HG02798 (cell line): Measurements from ENCODE around the gene SSR3.
"Not testable (repeated sequence)": the region's sequence is repeated elsewhere in the genome, so short reads cannot be mapped to it uniquely, and the experiment has no call there.

ENCODE experiments used
- ATAC-seq: cut with Tn5 transposase; IDR thresholded peaks from one replicate; pipeline ENCODE4 v1.9.1; 2021; ENCODE audit warnings: mild to moderate bottlenecking; ENCODE audit not compliant: unreplicated experiment, poor library complexity

Gene SSR3

DNA sequence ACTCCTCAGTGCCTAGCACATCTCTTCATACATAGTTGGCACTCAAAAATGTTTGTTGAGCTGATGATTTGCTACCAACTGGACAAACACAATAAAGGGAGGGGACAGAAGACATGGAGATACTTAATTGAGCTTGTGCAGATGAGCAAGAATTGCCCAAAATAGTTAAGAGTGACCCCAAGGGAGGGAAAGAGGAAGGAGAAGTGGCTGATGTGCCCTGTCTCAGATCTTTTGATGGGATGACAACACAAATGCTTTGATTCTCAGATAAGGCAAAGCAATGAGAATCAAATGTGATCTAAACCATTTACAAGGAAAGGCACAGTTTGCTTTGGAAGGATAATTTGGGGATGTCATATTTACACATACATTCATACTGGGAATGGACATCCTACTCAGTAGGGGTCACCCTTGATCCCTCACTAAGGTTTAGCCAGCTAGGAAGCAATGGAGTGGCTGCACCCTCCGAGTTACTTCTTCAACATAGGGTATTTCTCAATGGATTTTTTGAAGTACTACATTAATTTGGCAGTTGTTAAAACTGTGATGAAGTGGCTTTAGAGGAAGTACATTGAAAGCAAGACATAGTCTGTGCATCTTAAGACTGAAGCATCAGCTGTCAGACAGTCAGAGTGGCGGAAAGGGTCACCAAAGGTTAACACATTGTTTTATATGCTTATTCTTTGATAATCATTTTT lies 21.9 kb upstream of the SSR3 start:
- ATAC-seq, result no peak

DNA sequence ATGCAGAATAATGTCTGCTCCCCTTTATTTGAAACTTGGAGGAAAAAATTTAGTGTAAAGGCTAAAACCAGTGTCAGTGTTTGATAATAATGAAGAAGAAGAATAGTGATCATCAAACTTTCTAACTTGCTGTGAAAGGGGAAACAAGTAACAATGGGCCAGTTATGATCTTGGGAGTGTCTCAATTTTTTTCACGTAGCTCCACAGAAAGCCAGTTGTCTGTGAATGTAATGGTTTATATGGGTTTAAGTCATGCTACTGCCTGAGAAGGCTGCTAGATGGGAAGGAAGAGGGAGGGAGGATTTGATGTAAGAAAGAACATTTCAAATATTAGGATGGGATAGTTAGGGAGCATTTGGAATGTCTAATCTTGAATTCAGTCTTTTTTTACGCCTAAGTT lies 21.1 kb upstream of the SSR3 start:
- no peak for ATAC-seq

DNA sequence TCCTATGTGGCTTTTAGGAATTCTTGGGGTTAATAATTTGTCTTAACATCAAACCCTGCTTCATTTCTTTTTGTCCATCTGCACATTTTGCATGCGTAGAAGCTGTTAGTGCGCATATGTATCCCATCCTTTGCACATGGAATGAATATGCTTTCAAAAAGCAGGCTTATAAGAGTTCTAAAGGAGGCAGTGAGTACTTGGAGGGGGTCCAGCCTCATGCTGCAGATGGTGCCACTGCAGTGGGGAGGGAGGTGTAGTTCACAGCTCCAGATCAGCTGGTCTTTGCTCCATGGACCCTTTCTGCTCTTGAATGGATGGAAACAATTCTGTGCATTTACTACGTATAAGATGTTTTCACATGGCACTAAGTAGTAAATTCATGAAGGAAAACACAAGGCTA lies 20.7 kb upstream of the SSR3 start:
- ATAC-seq, result no peak

DNA sequence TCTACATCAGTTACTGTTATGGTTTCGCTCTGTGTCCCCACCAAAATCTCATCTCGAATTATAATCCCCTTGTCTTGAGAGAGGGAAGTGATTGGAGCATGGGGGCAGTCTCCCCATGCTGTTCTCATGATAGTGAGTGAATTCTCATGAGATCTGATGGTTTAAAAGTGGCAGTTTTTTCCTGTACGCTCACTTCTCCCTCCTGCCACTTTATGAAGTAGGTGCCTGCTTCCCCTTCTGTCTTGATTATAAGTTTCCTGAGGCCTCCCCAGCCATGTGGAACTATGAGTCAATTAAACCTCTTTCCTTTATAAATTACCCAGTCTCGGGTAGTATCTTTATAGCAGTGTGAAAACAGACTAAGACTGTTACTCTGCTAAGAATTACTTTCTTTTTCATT lies 15.0 kb upstream of the SSR3 start:
- not testable (repeated sequence) for ATAC-seq

DNA sequence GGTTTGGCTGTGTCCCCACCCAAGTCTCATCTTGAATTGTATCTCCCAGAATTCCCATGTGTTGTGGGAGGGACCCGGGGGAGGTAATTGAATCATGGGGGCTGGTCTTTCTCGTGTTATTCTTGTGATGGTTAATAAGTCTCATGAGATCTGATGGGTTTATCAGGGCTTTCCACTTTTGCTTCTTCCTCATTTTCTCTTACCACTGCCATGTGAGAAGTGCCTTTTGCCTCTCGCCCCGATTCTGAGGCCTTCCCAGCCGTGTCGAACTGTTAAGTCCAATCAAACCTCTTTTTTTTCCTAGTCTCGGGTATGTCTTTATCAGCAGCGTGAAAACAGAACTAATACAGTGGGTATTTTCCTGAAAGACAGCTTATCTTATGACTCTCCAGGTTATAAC lies 14.1 kb upstream of the SSR3 start:
- not testable (repeated sequence) for ATAC-seq

DNA sequence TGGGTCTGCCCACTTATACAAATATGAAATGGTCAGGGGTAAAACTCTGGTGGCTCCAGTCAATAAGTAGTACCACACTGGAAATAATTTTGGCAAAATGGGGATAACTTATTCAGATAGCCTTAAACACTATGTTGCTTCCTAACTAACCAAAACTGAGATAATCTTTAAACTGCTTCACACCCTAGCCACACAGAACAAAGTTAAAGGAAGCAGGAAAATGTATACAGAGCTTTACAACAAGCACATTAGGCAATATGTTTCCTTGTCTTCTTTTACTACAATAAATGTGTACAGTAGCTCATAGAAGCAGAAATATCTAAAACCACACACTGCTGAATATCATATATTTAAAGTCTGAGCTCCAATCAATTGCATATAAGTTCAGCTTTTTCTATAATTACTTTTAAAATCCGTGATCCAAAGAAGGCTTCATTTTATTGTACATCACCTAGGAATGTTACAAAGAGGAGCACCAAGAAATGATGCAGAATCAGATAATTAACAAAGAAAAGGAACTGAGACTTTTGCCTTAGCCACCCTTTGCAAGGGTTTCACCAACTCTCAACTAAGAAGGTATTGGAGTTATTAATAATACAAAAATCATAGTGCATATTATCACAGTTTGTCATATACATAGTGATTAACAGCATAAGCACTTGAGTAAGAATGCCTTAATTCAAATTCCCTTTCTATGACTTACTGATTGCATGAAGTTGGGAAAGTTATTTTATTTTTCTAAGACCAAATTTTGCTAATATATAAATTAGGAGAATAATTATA lies 9.2 kb upstream of the SSR3 start:
- no peak for ATAC-seq

DNA sequence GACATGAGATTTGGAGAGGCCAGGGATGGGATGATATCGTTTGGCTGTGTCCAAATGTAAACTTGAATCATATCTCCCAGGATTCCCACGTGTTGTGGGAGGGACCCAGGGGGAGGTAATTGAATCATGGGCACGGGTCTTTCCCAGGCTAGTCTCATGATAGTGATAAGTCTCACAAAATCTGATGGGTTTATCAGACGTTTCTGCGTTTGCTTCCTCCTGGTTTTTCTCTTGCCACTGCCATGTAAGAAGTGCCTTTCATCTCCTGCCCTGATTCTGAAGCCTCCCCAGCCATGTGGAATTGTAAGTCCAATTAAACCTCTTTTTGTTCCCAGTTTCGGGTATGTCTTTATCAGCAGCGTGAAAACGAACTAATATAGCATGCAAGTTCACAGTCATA lies 7.6 kb upstream of the SSR3 start:
- not testable (repeated sequence) for ATAC-seq

DNA sequence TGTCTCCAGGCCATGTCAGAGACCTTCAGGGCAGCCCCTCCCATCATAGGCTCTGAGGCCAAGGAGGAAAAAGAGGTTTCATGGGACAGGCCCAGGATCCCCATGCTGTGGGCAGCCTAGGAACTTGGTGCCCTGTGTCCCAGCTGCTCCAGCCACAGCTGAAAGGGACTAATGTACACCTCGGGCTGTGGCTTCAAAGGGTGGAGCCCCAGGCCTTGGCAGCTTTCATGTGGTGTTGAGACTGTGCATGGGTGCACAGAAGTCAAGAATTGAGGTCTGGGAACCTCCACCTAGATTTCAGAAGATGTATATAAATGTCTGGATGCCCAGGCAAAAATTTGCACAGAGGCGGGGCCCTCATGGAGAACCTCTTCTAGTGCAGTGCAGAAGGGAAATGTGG lies 6.6 kb upstream of the SSR3 start:
- ATAC-seq, result peak; percentile 56

DNA sequence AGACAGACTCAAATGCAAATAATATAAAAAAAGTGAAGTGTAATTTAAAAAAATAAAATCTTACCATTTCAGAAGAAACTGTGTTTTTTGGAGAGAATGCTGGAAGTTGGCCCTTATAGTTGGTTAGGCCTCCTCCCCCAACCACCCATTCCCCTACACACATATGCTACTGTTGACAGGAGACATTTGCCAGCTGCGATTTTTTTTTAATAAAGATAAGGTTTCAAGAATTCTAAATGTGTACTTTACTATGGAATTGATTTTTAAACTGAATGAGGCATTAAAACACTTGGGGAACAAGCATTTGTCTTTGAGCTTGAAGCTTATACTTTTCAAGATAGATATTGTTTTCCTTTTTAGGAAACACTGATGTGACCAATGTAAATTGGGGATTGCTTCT lies 4.4 kb upstream of the SSR3 start:
- ATAC-seq, result no peak

DNA sequence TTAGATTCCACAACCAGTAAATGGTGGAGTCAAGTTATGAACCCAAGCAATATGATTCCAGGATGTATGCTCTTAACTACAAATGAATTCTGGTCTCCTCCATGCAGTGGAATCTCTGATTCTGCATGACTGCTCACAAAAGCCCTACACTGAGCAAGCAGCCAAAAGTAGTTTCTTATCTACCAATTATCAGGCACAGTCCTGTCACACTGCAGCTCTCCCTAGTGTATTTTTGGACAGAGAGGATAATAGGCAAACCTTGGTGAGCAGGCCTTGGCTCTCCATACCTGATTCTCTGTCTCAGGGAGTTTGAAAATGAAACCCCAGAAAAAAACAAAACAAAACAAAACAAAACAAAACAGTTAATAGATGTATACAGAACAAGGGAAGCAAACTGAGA lies 3.5 kb upstream of the SSR3 start:
- ATAC-seq, result no peak

DNA sequence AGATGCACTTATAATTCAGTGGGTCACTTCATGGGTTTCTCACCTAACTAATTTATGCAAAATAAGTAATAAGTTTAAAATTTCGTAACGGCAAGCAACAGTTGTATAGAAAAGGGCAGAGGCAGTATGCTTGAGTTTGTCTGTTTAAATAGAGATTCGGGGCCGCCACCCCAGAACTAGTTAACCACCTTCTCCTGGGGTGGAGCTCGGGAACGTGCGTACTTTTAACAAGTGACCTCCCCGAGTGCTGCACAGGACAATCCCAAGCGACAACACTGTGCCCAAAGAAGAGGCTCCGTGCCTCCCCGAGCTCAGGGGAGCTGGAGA lies 439 bp downstream of the SSR3 start:
- ATAC-seq, result no peak

DNA sequence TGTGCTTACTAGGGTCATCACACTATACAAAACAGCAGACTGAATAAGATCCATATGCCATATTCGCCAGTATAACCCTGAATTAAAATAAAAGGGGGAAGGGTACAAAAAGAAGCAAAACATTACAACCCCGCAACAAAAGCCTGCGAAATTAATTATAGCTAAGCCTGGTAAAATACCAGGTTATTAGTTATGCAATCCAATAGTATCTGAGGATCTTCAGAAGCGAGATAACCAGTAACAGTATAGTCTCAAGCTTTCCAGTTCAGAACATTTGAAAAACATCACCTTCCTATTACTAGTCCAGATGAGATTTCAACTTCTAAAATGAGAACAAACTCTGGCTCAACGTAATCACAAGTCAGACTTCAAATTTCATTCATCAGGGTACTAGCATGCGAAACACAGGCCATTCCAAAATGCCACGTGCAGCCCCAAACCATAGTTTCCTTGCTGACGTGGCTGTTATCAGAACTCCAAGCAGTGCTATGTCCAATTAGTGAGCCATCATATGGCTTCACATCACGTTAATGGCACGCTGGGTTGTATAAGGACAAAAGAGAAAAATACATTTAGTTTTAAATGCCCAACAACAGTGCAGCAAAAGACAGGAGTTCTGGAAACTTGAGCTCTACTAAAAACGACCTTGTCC lies 1.1 kb downstream of the SSR3 start:
- ATAC-seq, result no peak

DNA sequence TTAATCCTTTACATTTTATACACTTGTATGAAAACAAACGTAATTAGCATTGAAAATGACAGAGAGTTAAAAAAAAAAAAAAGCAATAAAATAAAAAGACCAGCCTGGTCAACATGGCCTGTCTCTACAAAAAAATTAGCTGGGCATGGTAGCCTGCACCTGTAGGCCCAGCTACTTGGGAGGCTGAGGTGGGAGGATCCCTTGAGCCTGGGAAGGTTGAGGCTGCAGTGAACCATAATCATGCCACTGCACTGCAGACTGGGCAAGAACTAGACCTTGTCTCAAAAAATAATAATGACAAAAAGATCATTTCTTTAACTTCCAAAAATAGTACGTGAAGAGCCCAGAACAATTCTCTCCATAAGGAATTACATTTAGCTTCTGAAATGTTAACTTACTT lies 1.9 kb downstream of the SSR3 start:
- ATAC-seq, result no peak

DNA sequence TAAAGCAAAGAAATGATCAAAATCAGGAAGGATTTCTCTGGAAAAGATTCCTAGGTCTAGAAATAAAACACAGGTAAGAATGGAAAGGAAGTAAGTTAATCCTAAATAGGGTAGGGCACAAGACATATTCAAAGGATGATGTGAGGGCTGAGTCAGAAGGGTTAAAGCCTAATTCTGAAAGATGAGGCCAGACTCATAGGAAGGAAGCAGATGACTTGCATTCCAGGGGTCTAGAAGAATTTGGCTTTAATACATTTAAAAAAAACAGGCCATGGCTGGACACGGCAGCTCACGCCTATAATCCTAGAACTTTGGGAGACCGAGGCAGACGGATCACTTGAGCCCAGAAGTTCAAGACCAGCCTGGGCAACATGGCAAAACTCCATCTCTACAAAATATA lies 3.2 kb downstream of the SSR3 start:
- no peak for ATAC-seq

DNA sequence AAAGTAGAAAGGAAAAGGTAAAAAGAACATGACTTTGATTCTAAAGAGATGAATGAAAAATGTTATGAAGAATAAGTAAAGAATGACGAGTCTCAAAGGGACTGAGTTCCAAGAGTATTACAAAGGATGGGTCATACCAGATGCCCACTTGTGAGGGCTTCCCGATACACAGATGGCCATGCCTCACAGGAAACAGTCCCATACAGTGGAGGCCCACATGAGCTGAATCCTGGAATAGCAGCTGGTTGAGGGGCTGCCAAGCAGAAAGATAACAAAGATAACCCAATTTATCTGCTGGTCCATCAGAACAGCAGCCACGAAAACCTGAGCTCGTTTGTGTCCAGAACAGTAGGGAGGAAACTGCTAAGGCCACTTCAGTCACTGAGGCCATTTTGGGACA lies 3.7 kb downstream of the SSR3 start:
- ATAC-seq, result no peak

DNA sequence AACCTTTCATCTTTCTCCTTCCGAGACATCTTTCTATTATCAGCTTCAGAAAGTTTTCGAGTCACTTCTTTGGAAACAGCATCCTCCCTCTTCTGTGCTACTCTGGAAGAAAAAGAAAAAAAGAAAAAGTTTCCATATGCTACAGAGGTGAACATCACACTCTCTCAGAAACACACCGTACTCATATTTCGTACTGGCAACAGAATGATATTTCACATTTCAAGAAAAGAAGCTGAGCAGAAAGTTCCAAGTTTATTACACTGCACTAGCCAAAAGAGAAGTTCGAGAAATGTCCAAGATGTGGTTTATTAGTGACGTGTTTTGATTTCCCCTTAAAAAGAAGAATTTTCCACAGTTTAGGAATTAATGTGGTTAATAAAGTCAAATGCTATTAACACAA lies 6.0 kb downstream of the SSR3 start:
- no peak for ATAC-seq

DNA sequence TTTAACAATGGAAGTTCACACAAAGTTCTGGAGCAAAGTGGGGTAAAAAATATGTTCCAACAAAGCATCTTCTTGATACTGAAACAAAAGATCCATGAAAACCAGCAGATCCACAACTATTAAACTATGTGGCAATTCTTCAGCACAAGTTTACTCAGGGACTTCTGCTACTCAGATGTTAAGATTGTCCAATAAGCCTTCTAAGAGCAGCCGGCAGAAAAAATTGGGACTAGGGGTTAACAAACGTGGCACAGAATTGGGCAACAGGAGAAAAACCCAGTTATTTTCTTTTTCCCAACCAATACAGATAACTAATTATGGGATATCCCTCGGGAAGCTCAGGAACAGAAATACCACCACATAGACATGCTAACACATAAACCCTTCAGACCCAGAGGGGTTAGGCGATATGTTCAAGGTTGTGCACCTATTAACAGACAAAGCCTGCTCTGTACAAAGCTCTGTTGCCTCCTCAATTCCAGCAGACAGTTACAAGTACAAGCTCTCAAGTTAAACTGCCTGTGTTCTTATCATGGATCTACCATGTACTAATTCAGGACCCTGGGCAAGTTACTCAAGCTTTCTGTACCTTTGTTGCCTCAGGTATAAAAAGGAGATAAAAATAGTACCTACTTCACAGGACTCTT lies 6.8 kb downstream of the SSR3 start:
- ATAC-seq, result no peak

DNA sequence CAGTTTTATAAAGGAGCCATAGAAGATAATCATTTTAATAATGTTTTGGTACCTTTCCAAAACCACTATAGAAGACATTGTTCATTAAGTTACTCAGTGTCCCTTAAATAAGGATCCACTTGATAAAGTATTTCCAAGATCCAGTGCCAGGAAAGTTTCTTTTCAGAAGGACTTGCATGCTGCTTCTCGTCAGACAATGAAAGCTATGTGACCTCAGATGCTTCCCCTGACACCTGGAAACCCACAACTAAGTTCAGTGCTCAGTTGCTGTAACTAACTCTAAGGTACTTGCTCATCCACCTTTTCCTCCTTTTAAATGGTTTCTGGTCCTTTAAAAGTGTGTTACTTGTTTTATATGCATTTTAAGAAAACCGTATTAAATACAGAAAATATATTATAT lies 7.3 kb downstream of the SSR3 start:
- no peak for ATAC-seq

DNA sequence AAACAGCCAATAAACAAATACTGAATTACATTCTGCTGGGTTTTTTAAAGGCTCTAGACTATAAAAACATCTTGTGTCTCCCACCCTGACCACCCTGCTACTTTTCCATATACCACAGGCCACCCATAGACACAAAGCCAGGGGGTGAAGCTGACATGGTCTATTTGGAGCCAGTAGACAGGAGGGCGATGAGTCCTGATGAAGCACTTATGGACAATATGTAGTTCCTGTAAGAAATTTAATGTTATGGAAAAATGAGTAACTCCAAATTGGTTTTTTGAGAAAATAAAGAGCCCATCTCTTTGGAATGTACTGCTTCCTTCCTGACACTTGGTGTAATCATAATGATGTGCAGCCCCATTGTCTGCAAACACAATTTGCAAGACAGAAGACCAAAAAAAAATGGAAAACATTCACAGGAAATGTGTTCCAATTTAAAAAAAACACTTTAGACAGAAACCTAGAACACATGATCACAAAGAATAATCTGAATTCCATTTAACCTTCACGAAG lies 11.8 kb downstream of the SSR3 start:
- no peak for ATAC-seq

DNA sequence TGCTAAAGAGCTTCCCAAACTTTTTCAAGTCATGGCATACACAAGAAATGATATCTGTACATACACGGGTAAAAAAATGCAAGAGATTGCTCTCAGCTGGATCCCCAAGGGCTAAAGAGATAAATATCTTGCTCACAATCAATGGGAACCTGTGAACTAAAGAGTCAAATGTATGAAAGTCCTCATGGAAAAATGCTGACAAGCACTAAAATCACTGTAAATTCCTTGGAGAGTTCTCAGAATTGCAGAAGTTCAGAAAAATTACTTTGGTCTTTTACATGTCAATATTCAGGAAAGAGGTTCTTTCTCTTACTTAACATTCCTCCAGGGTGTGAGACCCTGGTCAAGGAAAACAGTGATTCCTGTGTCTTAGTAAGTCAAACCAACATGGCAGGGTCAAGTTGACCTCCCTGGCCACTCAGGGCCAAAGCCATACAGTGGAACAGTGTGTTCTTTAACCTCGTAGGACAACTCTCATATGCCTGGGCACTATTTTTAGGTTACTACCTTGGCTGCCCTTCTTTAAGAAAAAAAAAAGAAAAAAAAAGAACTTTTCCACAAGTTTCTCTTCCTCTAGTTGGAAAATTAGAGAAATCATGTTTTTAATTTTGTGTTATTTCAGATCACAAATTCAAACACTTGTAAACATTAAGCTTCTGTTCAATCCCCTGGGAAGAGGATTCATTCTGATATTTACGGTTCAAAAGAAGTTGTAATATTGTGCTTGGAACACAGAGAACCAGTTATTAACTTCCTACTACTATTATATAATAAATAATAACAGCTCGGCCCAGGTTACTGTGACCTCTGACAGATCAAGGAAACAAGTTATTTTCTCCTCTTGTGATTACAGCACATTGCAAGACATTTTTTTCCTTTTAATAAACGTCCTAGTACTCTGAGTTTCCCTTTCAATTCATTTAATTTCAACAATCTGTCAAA lies 12.5 kb downstream of the SSR3 start:
- no peak for ATAC-seq
